B cell (primary cell): Measurements from ENCODE around the gene SLC25A48. TPM values are rescaled to one million over a fixed set of nuclear protein-coding genes. Genes with fewer than 3 reads are reported as not detected.

Experiments used
- ATAC-seq: fragments of 200-7000 bp; cut with Tn5 transposase; one replicate; pipeline ENCODE4 v1.10.0; 2021; ENCODE audit warnings: low read depth, mild to moderate bottlenecking, moderate number of reproducible peaks, moderate library complexity
- CTCF ChIA-PET: fragments of 350-600 bp; sonication (Branson Sonifier 250); formaldehyde crosslinking; loops from one replicate; lab custom pipeline; 2021; ENCODE audit warnings: antibody characterized with exemption, inconsistent platforms; lab: Charles Lee
- POLR2A ChIA-PET: fragments of 350-600 bp; sonication (Branson Sonifier 250); formaldehyde crosslinking; loops from one replicate; lab custom pipeline; 2021; ENCODE audit warnings: antibody characterized with exemption; lab: Charles Lee
- DNase-seq: peaks from one replicate; pipeline ENCODE4 v3.0.0; 2013
- H2AFZ ChIP-seq: 2 replicates; pipeline ENCODE4 v1.6.1; 2012; ENCODE audit warnings: mild to moderate bottlenecking, low read depth, low read length; ENCODE audit not compliant: insufficient read depth, poor library complexity, severe bottlenecking
- H3K27ac ChIP-seq, 2 donors: 1 replicate in 1 of 2; 2 replicates in 1 of 2; pipeline ENCODE4 v1.5.1; 2012 to 2013; ENCODE audit warnings: low read length in 2 of 2, mild to moderate bottlenecking in 2 of 2, moderate library complexity in 1 of 2
- H3K27me3 ChIP-seq, 4 experiments: fragments of 200-600 bp in 1 of 4; sonication (generic) in 1 of 4; replicated peaks in 1 of 4; 1 replicate in 2 of 4; 2 replicates in 2 of 4; pipeline versions ENCODE4 v1.6.1 to v1.7.0; 2013 to 2016; ENCODE audit warnings: low read length in 3 of 4, mild to moderate bottlenecking in 2 of 4, mixed read lengths in 1 of 4, moderate library complexity in 1 of 4; ENCODE audit not compliant: insufficient read depth in 4 of 4, control insufficient read depth in 3 of 4; ENCODE audit errors: control extremely low read depth in 1 of 4
- H3K36me3 ChIP-seq, 2 experiments: replicated peaks in 1 of 2; 1 replicate in 1 of 2; 2 replicates in 1 of 2; pipeline versions ENCODE4 v1.6.1 to v1.7.1; 2013; ENCODE audit warnings: low read length in 1 of 2; ENCODE audit not compliant: insufficient read depth in 2 of 2, control insufficient read depth in 1 of 2; ENCODE audit errors: control extremely low read depth in 1 of 2, extremely low read depth in 1 of 2
- H3K4me1 ChIP-seq, 2 donors: fragments of 200-600 bp in 1 of 2; sonication (generic) in 1 of 2; 1 replicate in 1 of 2; 2 replicates in 1 of 2; pipeline versions ENCODE4 v1.5.1 to v1.6.1; 2013 to 2017; ENCODE audit warnings: low read length in 2 of 2; ENCODE audit not compliant: control insufficient read depth in 2 of 2, insufficient read depth in 2 of 2
- H3K4me2 ChIP-seq: replicated peaks from 2 replicates; pipeline ENCODE3; 2012; ENCODE audit warnings: mild to moderate bottlenecking, low read depth, low read length; ENCODE audit not compliant: poor library complexity, severe bottlenecking
- H3K4me3 ChIP-seq, 5 experiments: fragments of 200-600 bp in 1 of 5; sonication (generic) in 1 of 5; 1 replicate in 3 of 5; 2 replicates in 2 of 5; pipeline versions ENCODE4 v1.5.1 to v1.7.0; 2011 to 2016; ENCODE audit warnings: low read length in 4 of 5, mild to moderate bottlenecking in 4 of 5, low read depth in 2 of 5, control low read depth in 1 of 5, moderate library complexity in 1 of 5; ENCODE audit not compliant: insufficient read depth in 1 of 5; ENCODE audit errors: control extremely low read depth in 1 of 5, extremely low read depth in 1 of 5
- H3K79me2 ChIP-seq: fragments of 200-600 bp; sonication (generic); one replicate; pipeline ENCODE4 v1.6.0; 2016; ENCODE audit warnings: low read length; ENCODE audit not compliant: control insufficient read depth, insufficient read depth
- H3K9ac ChIP-seq: fragments of 200-600 bp; sonication (generic); 2 replicates; pipeline ENCODE4 v1.6.1; 2017; ENCODE audit warnings: mild to moderate bottlenecking, low read length, moderate library complexity
- H3K9me3 ChIP-seq, 3 donors: one replicate each; pipeline versions ENCODE4 v1.6.1 to v1.7.1; 2013; ENCODE audit warnings: low read length in 2 of 3; ENCODE audit not compliant: control insufficient read depth in 2 of 3, insufficient read depth in 1 of 3; ENCODE audit errors: control extremely low read depth in 1 of 3
- H4K20me1 ChIP-seq: 2 replicates; pipeline ENCODE4 v1.6.0; 2012; ENCODE audit warnings: mild to moderate bottlenecking, low read length; ENCODE audit not compliant: insufficient read depth, control insufficient read depth, poor library complexity, severe bottlenecking
- H3K27ac Mint-ChIP-seq: one replicate; pipeline ENCODE4 v1.8.0; 2021; ENCODE audit warnings: mixed read lengths
- H3K27me3 Mint-ChIP-seq: one replicate; pipeline ENCODE4 v1.8.0; 2021; ENCODE audit warnings: mixed read lengths
- H3K4me1 Mint-ChIP-seq: one replicate; pipeline ENCODE4 v1.8.0; 2021; ENCODE audit warnings: mixed read lengths
- H3K4me3 Mint-ChIP-seq: one replicate; pipeline ENCODE4 v1.8.0; 2021; ENCODE audit warnings: mixed read lengths
- H3K9me3 Mint-ChIP-seq: one replicate; pipeline ENCODE4 v1.8.0; 2022; ENCODE audit warnings: mixed read lengths; ENCODE audit not compliant: insufficient read depth
- CTCF ChIP-seq: fragments of 200-600 bp; IDR thresholded peaks from one replicate; pipeline ENCODE4 v1.8.0; 2022; ENCODE audit warnings: antibody characterized with exemption, mild to moderate bottlenecking
- EZH2 ChIP-seq: IDR thresholded peaks from 2 replicates; pipeline ENCODE4 v1.6.1; 2012; ENCODE audit warnings: borderline replicate concordance, low read depth, mild to moderate bottlenecking, moderate library complexity, low read length; ENCODE audit not compliant: insufficient read depth, poor library complexity, severe bottlenecking
- WGBS: methylation state at CpG from one replicate; pipeline ENCODE4 v1.1.5; 2013; ENCODE audit warnings: missing lambda C conversion rate; ENCODE audit not compliant: insufficient coverage; 5-methylcytosine and 5-hydroxymethylcytosine counted together
- intact Hi-C: fragments of 100-400 bp; cut with micrococcal nuclease; formaldehyde crosslinking; loops from one replicate; pipeline ENCODE4 v1.10.0; 2022
- polyA plus RNA-seq: library from polyadenylated mRNA; depleted of rRNA; stranded (reverse); fragments of >200 nt; gene quantifications from 2 replicates; pipeline ENCODE4 v1.2.3, GENCODE V29; 2012
- total RNA-seq, 2 donors: library from RNA; stranded (reverse); fragments of 120-200 nt in 1 of 2; gene quantifications; 1 replicate in 1 of 2; 2 replicates in 1 of 2; pipeline versions ENCODE4 v1.2.3 to v1.2.4, GENCODE V29; 2013 to 2022

Gene SLC25A48
- total and polyA plus RNA-seq, 2 donors (not counting 1 experiment from before 2014, with no cell fraction given): not detected

- ChIA-PET CTCF (no interaction called here), POLR2A (no interaction called here)
- H3K27ac ChIP-seq: no peak overlapping the region
- no peaks in the 10 kb centered on the region for H3K9me3 ChIP-seq
- H3K79me2 ChIP-seq: no peaks in the 10 kb centered on the region
- no peak overlapping the region for H2AFZ ChIP-seq
- intact Hi-C loops: no loop called here
- no peaks in the 10 kb centered on the region for H4K20me1 ChIP-seq
- no peak for TF ChIP-seq CTCF
- no peak for TF ChIP-seq EZH2
- no peaks in the 10 kb centered on the region for H3K36me3 ChIP-seq
- ATAC-seq (no peak), DNase-seq (no peak)
- peaks cover 0 to 9% (median 0%) of the 10 kb centered on the region in 4 experiments for H3K27me3 ChIP-seq
- Mint-ChIP-seq H3K9me3 (no peaks in the 10 kb centered on the region), H3K27me3 (peaks cover 25% of the 10 kb centered on the region), H3K4me1 (no peaks in the 10 kb centered on the region), H3K4me3 (no peak overlapping the region), H3K27ac (no peak overlapping the region)
- no peak overlapping the region for H3K4me3 ChIP-seq
- H3K9ac ChIP-seq: no peak overlapping the region
- no peak overlapping the region for H3K4me2 ChIP-seq
- 100% methylated on average over 1 of the region's 4 CpGs for WGBS
- H3K4me1 ChIP-seq: no peaks in the 10 kb centered on the region
Observed at GRCh38 chr5:135811007-135811406, 23.5 kb upstream of the SLC25A48 start.

GRCh38 chr5:135813758-135814157 lies 20.7 kb upstream of the SLC25A48 start:
- DNase-seq (no peak), ATAC-seq (no peak)
- WGBS: 88% methylated on average over 1 of the region's 7 CpGs
- Histone ChIP-seq H3K36me3 (no peaks in the 10 kb centered on the region), H3K4me3 (no peak overlapping the region), H3K27me3 (peaks cover 0 to 9% (median 0%) of the 10 kb centered on the region in 4 experiments), H3K27ac (no peak overlapping the region), H4K20me1 (no peaks in the 10 kb centered on the region), H2AFZ (no peak overlapping the region), H3K9me3 (no peaks in the 10 kb centered on the region), H3K4me2 (no peak overlapping the region), H3K4me1 (no peaks in the 10 kb centered on the region), H3K79me2 (no peaks in the 10 kb centered on the region), H3K9ac (no peak overlapping the region)
- no peak for TF ChIP-seq CTCF
- TF ChIP-seq EZH2: no peak
- Mint-ChIP-seq H3K4me1 (no peaks in the 10 kb centered on the region), H3K9me3 (no peaks in the 10 kb centered on the region), H3K27me3 (peaks cover 25% of the 10 kb centered on the region), H3K27ac (no peak overlapping the region), H3K4me3 (no peak overlapping the region)
- intact Hi-C loops: no loop called here
- POLR2A ChIA-PET: no interaction called here
- CTCF ChIA-PET: interaction anchor here (1.2 kb wide), 1 partner anchor 74 kb away, joined by 3 read pairs; no protein-coding TSS in a partner anchor
